Coronary artery (tissue), 2 donors: ENCODE data around the gene TCF23.
"Not testable (repeated sequence)": the region's sequence is repeated elsewhere in the genome, so short reads cannot be mapped to it uniquely, and the experiment has no call there.

Source experiments
- DNase-seq: peaks from one replicate; pipeline ENCODE4 v3.0.0-alpha.2; 2017; ENCODE audit warnings: low spot score
- H3K27ac ChIP-seq, 2 donors: fragments of 200-600 bp; sonication (generic); one replicate each; pipeline ENCODE4 v1.5.1; 2016 to 2019
- H3K4me3 ChIP-seq: fragments of 200-600 bp; sonication (generic); 2 replicates; pipeline ENCODE4 v1.5.1; 2016; ENCODE audit warnings: mild to moderate bottlenecking, moderate library complexity
- CTCF ChIP-seq: fragments of 200-600 bp; sonication (generic); IDR thresholded peaks from one replicate; pipeline ENCODE4 v1.5.1; 2019; ENCODE audit warnings: antibody characterized with exemption

Gene TCF23

GRCh38 chr2:27194538-27195354, 45.9 kb downstream of the TCF23 start:
- no peak for TF ChIP-seq CTCF
- H3K4me3 ChIP-seq: no peak overlapping the region
- no peak overlapping the region for H3K27ac ChIP-seq
- DNase-seq: no peak

GRCh38 chr2:27195799-27196198, 47.0 kb downstream of the TCF23 start:
- DNase-seq, H3K4me3 ChIP-seq, H3K27ac ChIP-seq: not testable (repeated sequence)

GRCh38 chr2:27198068-27198467, 49.3 kb downstream of the TCF23 start:
- H3K27ac ChIP-seq, H3K4me3 ChIP-seq, DNase-seq: not testable (repeated sequence)

- Histone ChIP-seq H3K4me3 (no peak overlapping the region), H3K27ac (no peak overlapping the region)
- TF ChIP-seq CTCF: no peak
- DNase-seq: no peak
Measured at GRCh38 chr2:27198627-27199026, 49.8 kb downstream of the TCF23 start.

- no peak for DNase-seq
- no peak overlapping the region for H3K27ac ChIP-seq
- H3K4me3 ChIP-seq: no peak overlapping the region
- no peak for TF ChIP-seq CTCF
Measured at GRCh38 chr2:27199241-27199640, 50.4 kb downstream of the TCF23 start.

GRCh38 chr2:27201675-27202074, 52.9 kb downstream of the TCF23 start:
- no peak for DNase-seq
- TF ChIP-seq CTCF: no peak

GRCh38 chr2:27202854-27203253, 54.0 kb downstream of the TCF23 start:
- TF ChIP-seq CTCF: no peak
- peak; percentile 31 for DNase-seq
- Histone ChIP-seq H3K4me3 (no peak overlapping the region), H3K27ac (no peak overlapping the region)

More at GRCh38 chr2:27201675-27202074, 52.9 kb downstream of the TCF23 start:
- Histone ChIP-seq H3K4me3 (no peak overlapping the region), H3K27ac (no peak overlapping the region)

- Histone ChIP-seq H3K27ac (no peak overlapping the region), H3K4me3 (no peak overlapping the region)
- DNase-seq: peak; percentile 57
- TF ChIP-seq CTCF: no peak
Measured at GRCh38 chr2:27203741-27204140, 54.9 kb downstream of the TCF23 start.
